Measurements from ENCODE around the gene ALDH3B1. TPM values are rescaled to one million over a fixed set of nuclear protein-coding genes. Genes with fewer than 3 reads are reported as not detected.

Gene ALDH3B1
- total and polyA plus RNA-seq, 2 donors (not counting 3 experiments of a cell fraction or from before 2014, with no cell fraction given): 0.13 to 1.0 TPM

DNA sequence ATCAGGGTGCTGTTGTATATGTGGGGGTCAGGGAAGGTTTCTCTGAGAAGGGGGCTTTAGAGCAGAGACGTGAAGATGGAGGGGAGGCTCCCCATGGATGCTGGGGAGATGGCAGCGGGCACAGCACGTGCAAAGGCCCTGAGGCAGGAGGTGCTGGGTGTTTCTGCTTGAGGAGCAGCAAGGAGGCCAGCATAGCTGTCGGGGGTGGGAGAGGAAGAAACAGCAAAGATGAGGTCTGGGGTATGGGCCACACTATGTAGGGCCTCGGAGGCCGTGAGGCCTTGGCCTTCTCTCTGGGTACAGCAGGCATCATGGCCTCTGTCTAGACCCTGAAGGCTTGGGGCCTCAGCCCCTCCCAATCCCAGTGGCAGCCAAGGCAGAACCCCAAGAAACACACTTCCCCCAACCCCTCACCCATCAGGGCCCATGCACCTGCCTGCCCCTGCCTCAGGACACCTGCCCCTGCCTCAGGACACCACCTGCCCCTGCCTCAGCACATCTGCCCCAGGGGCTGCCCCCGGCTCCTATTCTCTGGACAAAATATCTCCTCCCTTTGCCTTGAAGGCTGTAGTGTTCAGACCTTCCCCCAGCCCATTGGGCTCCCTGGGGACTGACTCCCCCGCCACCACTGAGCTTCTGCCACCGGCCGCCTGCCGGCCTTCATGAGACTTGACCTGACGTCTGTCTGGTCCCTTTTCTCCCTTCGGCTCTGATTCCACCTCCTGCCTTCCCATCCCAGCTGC is 6.2 kb downstream of the ALDH3B1 start:
- intact Hi-C loops (cut with micrococcal nuclease): no loop called here
- DNase-seq (ENCODE audit: low read depth, low spot score) (no peak), FAIRE-seq (no peak)
- Histone ChIP-seq H3K27ac (ENCODE audit: insufficient read depth, low read depth, low read length) (no peak overlapping the region), H4K20me1 (replicated peaks; ENCODE audit: control insufficient read depth, extremely low read depth, insufficient read depth, low read length) (no peaks in the 10 kb centered on the region), H3K9me3 (replicated peaks; ENCODE audit: control insufficient read depth, insufficient read depth, low read length) (no peaks in the 10 kb centered on the region), H3K79me2 (ENCODE audit: control insufficient read depth, insufficient read depth, low read length) (no peaks in the 10 kb centered on the region), H3K4me1 (ENCODE audit: control insufficient read depth, extremely low read depth, insufficient read depth, low read length) (peaks cover 7% of the 10 kb centered on the region), H3K36me3 (ENCODE audit: control insufficient read depth in 2 of 2, extremely low read depth in 1 of 2, insufficient read depth in 2 of 2, low read length in 2 of 2) (no peaks in the 10 kb centered on the region), H3K27me3 (ENCODE audit: control insufficient read depth in 2 of 2, insufficient read depth in 2 of 2, low read length in 2 of 2) (no peaks in the 10 kb centered on the region), H3K9me1 (replicated peaks; ENCODE audit: control insufficient read depth, extremely low read depth, insufficient read depth, low read length) (no peaks in the 10 kb centered on the region), H3K9ac (replicated peaks; ENCODE audit: extremely low read depth, insufficient read depth, low read length) (no peak overlapping the region), H3K4me2 (ENCODE audit: insufficient read depth, low read length) (no peak overlapping the region), H2AFZ (ENCODE audit: low read depth, low read length) (no peak overlapping the region), H3K4me3 (replicated peaks in 1 of 3; ENCODE audit: insufficient read depth in 1 of 3, low read depth in 1 of 3, low read length in 3 of 3) (no peak overlapping the region)
- CTCF ChIA-PET: no interaction called here
- TF ChIP-seq EZH2 (IDR thresholded peaks at IDR 0.05; ENCODE audit: borderline replicate concordance, low read depth, low read length, severe bottlenecking) (no peak), FOS (IDR thresholded peaks at IDR 0.05; ENCODE audit: borderline replicate concordance, insufficient read depth, low read length) (no peak), POLR2AphosphoS5 (IDR thresholded peaks at IDR 0.05; ENCODE audit: insufficient read depth, low read depth, low read length) (no peak), JUN (IDR thresholded peaks at IDR 0.05; ENCODE audit: borderline replicate concordance, insufficient read depth, insufficient read length, low read depth) (no peak), GATA2 (IDR thresholded peaks at IDR 0.05; ENCODE audit: insufficient read depth, insufficient read length, low read depth, low read length) (no peak), MYC (IDR thresholded peaks at IDR 0.05; ENCODE audit: low read depth, low read length) (no peak), POLR2A (IDR thresholded peaks at IDR 0.05; ENCODE audit: low read depth, low read length) (no peak)
- TF ChIP-seq, protein P1, sequence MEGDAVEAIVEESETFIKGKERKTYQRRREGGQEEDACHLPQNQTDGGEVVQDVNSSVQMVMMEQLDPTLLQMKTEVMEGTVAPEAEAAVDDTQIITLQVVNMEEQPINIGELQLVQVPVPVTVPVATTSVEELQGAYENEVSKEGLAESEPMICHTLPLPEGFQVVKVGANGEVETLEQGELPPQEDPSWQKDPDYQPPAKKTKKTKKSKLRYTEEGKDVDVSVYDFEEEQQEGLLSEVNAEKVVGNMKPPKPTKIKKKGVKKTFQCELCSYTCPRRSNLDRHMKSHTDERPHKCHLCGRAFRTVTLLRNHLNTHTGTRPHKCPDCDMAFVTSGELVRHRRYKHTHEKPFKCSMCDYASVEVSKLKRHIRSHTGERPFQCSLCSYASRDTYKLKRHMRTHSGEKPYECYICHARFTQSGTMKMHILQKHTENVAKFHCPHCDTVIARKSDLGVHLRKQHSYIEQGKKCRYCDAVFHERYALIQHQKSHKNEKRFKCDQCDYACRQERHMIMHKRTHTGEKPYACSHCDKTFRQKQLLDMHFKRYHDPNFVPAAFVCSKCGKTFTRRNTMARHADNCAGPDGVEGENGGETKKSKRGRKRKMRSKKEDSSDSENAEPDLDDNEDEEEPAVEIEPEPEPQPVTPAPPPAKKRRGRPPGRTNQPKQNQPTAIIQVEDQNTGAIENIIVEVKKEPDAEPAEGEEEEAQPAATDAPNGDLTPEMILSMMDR (IDR thresholded peaks at IDR 0.05; ENCODE audit: extremely low read depth in 1 of 2, insufficient read depth in 1 of 2, low read depth in 1 of 2, low read length in 2 of 2): no peak
- TF ChIP-seq, protein P2, sequence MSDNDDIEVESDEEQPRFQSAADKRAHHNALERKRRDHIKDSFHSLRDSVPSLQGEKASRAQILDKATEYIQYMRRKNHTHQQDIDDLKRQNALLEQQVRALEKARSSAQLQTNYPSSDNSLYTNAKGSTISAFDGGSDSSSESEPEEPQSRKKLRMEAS (IDR thresholded peaks at IDR 0.05; ENCODE audit: insufficient read depth, insufficient read length): no peak
- dilution Hi-C loops (cut with MboI; ENCODE audit: extremely low pct_ligation_motif_present, low sequenced_read_pairs): no loop called here
- BruUV-seq (replicated peaks): no TSS peak
- POLR2A ChIA-PET: no interaction called here

Measured in endothelial cell of umbilical vein (primary cell).